Right lung (tissue), 5 donors: Measurements from ENCODE around the gene CAMKK2. TPM values are rescaled to one million over a fixed set of nuclear protein-coding genes. Genes with fewer than 3 reads are reported as not detected.
"Not testable (repeated sequence)": the region's sequence is repeated elsewhere in the genome, so short reads cannot be mapped to it uniquely, and the experiment has no call there.

ENCODE experiments used
- DNase-seq, 2 donors: peaks; one replicate each; pipeline ENCODE4 v3.0.0-alpha.2; 2013
- polyA plus RNA-seq, 5 donors: library from polyadenylated mRNA; unstranded; fragments of 120-200 nt; gene quantifications; one replicate each; pipeline versions ENCODE4 v1.2.1 to v1.2.3, GENCODE V29; 2013; ENCODE audit warnings: inconsistent platforms in 1 of 5, low replicate concordance in 1 of 5; ENCODE audit not compliant: insufficient read length in 5 of 5, insufficient read depth in 1 of 5

The CAMKK2 gene
- polyA plus RNA-seq, 5 donors = 33.8 to 45.1 (median 39.5) TPM

DNA sequence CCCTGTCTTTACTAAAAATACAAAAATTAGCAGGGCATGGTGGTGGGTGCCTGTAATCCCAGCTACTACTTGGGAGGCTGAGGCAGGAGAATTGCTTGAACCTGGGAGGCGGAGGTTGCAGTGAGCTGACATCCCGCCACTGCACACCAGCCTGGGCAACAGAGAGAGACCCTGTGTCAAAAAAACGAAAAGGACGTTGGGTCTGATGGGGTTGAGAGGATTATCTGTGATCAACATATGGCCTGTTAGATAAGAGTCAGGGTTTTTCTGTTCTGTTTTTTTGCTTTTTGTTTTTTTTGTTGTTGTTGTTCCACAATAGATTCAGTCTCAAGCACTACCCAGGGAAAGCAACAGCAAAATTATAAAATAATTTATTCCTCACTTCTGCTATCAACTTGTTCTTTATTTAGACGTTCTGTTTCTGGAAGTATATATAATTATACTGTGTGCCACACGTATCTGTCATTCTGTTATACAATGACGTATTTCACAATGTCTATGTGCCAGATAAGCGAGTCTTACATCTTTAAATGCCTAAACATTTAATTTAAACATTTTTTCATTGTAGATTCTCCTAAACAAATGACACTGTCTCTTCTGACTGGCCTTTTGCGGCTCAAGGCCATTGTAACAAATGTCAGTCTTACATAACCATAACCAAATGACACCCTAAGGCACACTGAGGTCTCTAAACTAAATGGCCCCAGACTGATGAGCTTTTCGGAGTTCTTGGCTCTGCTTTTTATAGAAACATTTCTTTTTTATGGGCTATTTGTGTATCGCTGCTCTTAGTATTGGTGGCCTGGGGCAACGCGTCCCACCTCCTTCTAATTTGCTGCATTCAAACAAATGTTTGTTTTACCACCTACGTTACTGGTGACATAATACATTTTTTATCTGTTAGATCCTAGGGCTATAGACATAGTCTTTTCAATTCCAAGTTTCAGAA is 93.8 kb downstream of the CAMKK2 start:
- no peak for DNase-seq

DNA sequence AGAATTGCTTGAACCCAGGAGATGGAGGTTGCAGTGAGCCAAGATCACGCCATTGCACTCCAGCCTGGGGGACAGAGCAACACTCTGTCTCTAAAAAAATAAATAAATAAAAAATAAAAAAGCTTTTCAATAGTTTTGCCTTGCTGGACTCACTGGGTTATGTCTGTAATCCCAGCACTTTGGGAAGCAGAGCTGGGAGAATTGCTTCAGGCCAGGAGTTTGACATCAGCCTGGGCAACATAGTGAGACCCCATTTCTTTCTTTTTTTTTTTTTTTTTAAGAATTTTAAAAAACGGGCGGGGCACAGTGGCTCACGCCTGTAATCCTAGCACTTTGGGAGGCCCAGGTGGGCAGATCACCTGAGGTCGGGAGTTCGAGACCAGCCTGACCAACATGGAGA is 95.4 kb downstream of the CAMKK2 start:
- not testable (repeated sequence) for DNase-seq

DNA sequence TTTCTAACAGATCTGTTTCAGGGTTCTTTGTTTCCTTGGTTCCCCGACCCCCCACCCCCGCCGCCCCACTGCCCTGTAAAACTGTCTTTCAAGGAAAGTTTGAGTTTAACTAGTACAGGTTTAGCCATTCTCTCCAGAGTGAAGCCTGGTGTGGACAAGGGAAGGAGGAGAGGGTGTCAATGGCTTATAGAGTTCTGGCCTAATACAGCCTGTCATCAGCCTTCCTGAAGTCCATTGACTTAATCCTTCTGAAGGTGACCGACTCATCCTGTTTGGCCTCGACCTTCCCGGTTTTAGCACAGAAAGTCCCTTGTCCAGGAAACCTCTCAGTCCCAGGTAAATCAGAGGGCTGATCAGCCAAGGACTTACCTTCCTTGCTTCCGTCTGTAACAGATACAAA is 97.6 kb downstream of the CAMKK2 start:
- no peak for DNase-seq

- no peak for DNase-seq
Observed at GRCh38 chr12:121196902-121197301, 99.6 kb downstream of the CAMKK2 start.

- no peak for DNase-seq
Observed at GRCh38 chr12:121191151-121191550, 105.4 kb downstream of the CAMKK2 start.

- DNase-seq = no peak
Observed at GRCh38 chr12:121190523-121191031, 105.9 kb downstream of the CAMKK2 start.

GRCh38 chr12:121189619-121190155 is 106.8 kb downstream of the CAMKK2 start:
- DNase-seq = no peak

- no peak for DNase-seq
Observed at GRCh38 chr12:121189131-121189530, 107.4 kb downstream of the CAMKK2 start.

GRCh38 chr12:121188227-121188626 is 108.3 kb downstream of the CAMKK2 start:
- DNase-seq = no peak

Other genes starting within 250 kb of the CAMKK2 start
- gene P2RX7, start 163.8 kb downstream of the CAMKK2 start, polyA plus RNA-seq = 1 to 10 TPM; 1.5 to 2.4 (median 1.6) TPM
- gene P2RX4, start 86.6 kb downstream of the CAMKK2 start, polyA plus RNA-seq = 10 to 100 TPM; 30.0 to 33.4 (median 32.0) TPM
- 100 to 1,000 TPM; 143 to 198 (median 170) TPM for gene ANAPC5, start 55.7 kb upstream of the CAMKK2 start, polyA plus RNA-seq
- gene RNF34, start 103.4 kb upstream of the CAMKK2 start, polyA plus RNA-seq = 10 to 100 TPM; 32.3 to 37.7 (median 35.3) TPM